ENCODE data around the gene DDB1. TPM values are rescaled to one million over a fixed set of nuclear protein-coding genes. Genes with fewer than 3 reads are reported as not detected.

The DDB1 gene
- total and polyA plus RNA-seq, 2 of the 4 experiments (the other 2 are of a cell fraction) = 221 to 412 TPM

DNA sequence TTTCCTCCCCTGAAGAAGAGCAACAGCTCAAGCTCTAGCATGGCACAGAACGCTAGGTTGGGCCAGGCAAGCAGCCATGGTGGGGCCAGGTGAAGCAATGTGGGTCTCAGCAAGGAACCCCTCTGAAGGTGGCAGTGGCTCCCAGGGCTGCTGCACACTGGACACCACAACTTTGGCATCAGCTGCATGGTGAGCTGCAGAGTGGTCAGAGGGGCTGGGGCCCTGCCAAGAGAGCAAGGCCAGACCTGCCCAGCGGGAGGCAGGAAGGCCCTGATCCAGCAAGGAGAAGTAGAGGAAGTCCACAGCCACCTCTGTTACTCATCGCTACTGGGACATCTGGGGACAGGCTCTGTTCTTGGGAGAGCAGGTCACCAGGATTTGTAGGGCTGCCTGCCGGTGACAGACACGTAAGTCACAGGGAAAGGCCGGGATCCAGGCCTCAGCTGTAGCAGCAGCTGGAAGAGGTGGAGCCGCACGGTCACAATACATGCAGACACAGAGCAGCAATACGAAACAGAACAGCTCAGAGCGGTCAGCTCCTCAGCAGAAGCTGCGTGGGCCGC lies 16.4 kb upstream of the DDB1 start:
- DNase-seq = no peak
- no peak overlapping the region for H3K4me2 ChIP-seq (ENCODE audit: low read depth, low read length)
- H2BK20ac ChIP-seq (ENCODE audit: low read depth, low read length) = no peak overlapping the region
- no peak overlapping the region for H4K5ac ChIP-seq (ENCODE audit: low read depth, low read length)
- no peak overlapping the region for H2BK15ac ChIP-seq (ENCODE audit: low read depth, low read length)
- H4K20me1 ChIP-seq (ENCODE audit: insufficient read depth, low read length) = no peaks in the 10 kb centered on the region
- H3K9me1 ChIP-seq (ENCODE audit: insufficient read depth, low read length) = peaks cover 5% of the 10 kb centered on the region; the same call in 1 of the 2 replicates
- H3K18ac ChIP-seq (ENCODE audit: low read depth, low read length) = no peak overlapping the region
- CTCF ChIA-PET = interaction anchor here (0.5 to 1.1 kb wide), 3 partner anchors 13 to 32 kb away, joined by 3 read pairs; no protein-coding TSS in a partner anchor
- no peak overlapping the region for H3K27ac ChIP-seq (ENCODE audit: insufficient read depth, low read length)
- H2AK5ac ChIP-seq (ENCODE audit: low read depth, low read length) = no peak overlapping the region
- no peak overlapping the region for H2AK9ac ChIP-seq (replicated peaks; ENCODE audit: low read depth, low read length, poor library complexity)
- POLR2A ChIA-PET (ENCODE audit: unreplicated experiment) = no interaction called here
- H3K27me3 ChIP-seq (ENCODE audit: control insufficient read depth, insufficient read depth, low read length) = no peaks in the 10 kb centered on the region
- H3K4me3 ChIP-seq (ENCODE audit: insufficient read depth, low read depth, low read length) = no peak overlapping the region
- WGBS, 2 experiments (ENCODE audit: extremely low coverage in 2 of 2, insufficient read length in 1 of 2) = 85% methylated on average over 5 of the region's 12 CpGs; no CpG with 5 or more reads in 1 of the 2 experiments
- H3K79me1 ChIP-seq (ENCODE audit: low read depth in 1 of 2, low read length in 2 of 2) = no peaks in the 10 kb centered on the region
- dilution Hi-C loops (cut with HindIII; ENCODE audit: low sequenced_read_pairs, unreplicated experiment) = no loop called here
- no peak for ATAC-seq (ENCODE audit: low read depth)
- no peak overlapping the region for H3K14ac ChIP-seq (replicated peaks; ENCODE audit: low read depth, low read length)
- no peak overlapping the region for H3K23ac ChIP-seq (ENCODE audit: low read depth, low read length)
- no peak overlapping the region for H3K4ac ChIP-seq (ENCODE audit: low read depth, low read length)
- intact Hi-C loops (cut with micrococcal nuclease) = no loop called here
- H2AFZ ChIP-seq (replicated peaks; ENCODE audit: low read length, poor library complexity) = no peak overlapping the region
- no peak overlapping the region for H4K91ac ChIP-seq (ENCODE audit: insufficient read depth, low read depth, low read length)
- no peaks in the 10 kb centered on the region for H3K4me1 ChIP-seq (ENCODE audit: control insufficient read depth, insufficient read depth, low read length)
- no peaks in the 10 kb centered on the region for H3K9me3 ChIP-seq (ENCODE audit: control insufficient read depth, insufficient read depth, low read length)
- peaks cover 47% of the 10 kb centered on the region for H3K36me3 ChIP-seq (ENCODE audit: control insufficient read depth, insufficient read depth, low read length)
- H2BK120ac ChIP-seq (ENCODE audit: low read depth, low read length) = no peak overlapping the region
- in situ Hi-C loops (cut with MboI; ENCODE audit: low sequenced_read_pairs) = no loop called here
- H3K9ac ChIP-seq (ENCODE audit: low read depth, low read length) = no peak overlapping the region
- no TSS peak for BruUV-seq (replicated peaks)
- no peak overlapping the region for H2BK5ac ChIP-seq (ENCODE audit: low read depth, low read length, poor library complexity, severe bottlenecking)
- no peak overlapping the region for H3K56ac ChIP-seq (ENCODE audit: extremely low read depth, insufficient read depth, low read length)
- TF ChIP-seq RCOR1 (IDR thresholded peaks at IDR 0.05; ENCODE audit: insufficient replicate concordance, low read length) = no peak
- H4K8ac ChIP-seq (ENCODE audit: low read depth in 2 of 2, low read length in 2 of 2) = no peak overlapping the region
